Midbrain (tissue), 1 donor: Measurements from ENCODE around the gene MUC4.
A peak's percentile ranks its signal among the peaks of the same experiment; 100 is the strongest.
"Not testable (repeated sequence)": the region's sequence is repeated elsewhere in the genome, so short reads cannot be mapped to it uniquely, and the experiment has no call there.

ENCODE experiments used
- DNase-seq: peaks from one replicate; lab custom pipeline; 2025; lab: John Stamatoyannopoulos, UW

The MUC4 gene

GRCh38 chr3:195809796-195810454 lies 1.8 kb downstream of the MUC4 start:
- no peak for DNase-seq

DNA sequence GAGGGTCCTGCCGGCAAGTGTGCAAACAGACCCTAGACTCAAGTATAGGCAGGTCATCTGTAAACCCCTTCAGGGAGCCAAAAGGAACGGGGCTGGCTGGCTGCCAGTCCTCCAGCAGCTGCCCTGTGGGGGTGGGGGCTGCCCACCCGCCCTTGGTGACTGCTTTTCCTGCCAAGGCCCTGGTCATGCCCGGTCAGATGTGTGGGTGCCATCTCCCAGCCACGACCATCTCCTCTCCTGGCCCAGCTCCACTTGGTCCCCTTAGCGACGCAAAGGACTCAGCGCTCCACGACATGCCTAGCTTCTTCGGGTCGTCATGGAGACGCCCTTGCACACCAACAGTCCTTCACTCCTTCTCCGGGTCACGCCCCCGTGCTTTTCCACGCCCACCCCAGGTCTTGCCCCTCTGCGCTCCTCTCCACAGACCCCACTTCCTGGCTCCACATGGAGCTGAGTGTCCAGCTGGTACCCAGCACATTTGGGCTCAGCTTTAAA lies 2.4 kb downstream of the MUC4 start:
- DNase-seq, result no peak

DNA sequence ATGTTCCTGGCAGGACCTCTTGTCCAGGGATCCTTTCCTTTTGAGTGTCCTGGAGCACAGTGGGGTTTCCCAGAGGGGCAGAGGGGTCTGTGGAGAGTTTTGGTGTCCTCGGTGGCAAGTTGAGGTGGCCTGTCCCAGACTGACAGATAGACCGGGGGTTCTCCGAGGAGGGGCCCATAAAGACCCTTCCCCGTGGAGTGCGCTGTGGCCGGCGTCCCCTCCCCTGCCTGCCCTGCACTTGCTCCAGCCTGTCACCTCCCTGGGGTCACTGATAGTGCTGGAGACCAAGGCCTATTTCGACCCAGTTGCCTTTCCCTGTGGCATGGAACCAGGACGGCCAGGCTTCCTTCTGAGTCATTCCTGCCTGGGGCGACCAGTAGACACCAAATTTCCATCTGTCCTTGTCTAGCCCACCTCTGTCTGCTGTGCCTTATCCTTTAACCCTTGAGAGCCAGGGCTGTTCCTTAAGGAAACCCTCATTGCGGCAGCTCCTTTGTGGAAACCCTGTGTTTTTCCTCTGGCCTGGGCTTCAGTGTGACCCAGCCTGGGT lies 2.9 kb downstream of the MUC4 start:
- no peak for DNase-seq

DNA sequence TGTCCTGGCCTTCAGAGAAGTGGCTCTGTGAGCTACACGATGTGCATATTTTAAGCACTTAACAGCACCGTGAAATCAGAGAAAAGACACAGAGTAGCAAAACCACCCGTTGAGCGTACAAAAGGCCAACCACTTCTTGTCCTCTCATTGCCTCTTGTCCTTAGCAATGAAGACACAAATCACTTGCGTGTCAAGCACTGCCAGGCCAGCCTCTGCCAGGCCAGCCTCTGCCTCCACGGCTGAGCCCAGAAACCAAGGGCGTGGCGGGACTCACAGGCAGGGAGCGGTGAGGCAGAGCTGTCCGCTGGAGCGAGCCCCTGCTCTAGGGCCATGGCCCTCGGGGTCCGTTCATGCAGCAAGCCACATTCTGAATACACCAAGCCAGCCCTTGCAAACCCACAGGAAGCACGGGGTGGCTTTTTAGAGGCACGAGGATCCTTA lies 4.0 kb downstream of the MUC4 start:
- DNase-seq, result no peak

DNA sequence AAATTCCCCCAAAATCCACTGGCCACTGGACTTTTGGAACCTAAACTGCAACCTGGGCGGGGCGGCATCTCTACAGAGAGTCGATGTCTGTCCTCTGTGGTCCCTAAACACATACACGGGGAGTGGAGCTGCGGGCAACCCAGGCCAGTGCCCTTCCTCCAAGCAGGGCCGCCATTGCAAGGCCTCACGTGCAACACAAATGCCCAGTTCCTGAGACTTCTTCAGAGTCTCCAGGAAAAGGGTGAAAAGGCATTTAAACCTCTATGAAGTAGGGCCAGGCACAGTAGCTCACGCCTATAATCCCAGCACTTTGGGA lies 4.9 kb downstream of the MUC4 start:
- DNase-seq, result no peak

GRCh38 chr3:195806211-195806915 lies 5.4 kb downstream of the MUC4 start:
- DNase-seq, result peak; percentile 2

- not testable (repeated sequence) for DNase-seq
Observed at GRCh38 chr3:195805588-195805987, 6.1 kb downstream of the MUC4 start.

DNA sequence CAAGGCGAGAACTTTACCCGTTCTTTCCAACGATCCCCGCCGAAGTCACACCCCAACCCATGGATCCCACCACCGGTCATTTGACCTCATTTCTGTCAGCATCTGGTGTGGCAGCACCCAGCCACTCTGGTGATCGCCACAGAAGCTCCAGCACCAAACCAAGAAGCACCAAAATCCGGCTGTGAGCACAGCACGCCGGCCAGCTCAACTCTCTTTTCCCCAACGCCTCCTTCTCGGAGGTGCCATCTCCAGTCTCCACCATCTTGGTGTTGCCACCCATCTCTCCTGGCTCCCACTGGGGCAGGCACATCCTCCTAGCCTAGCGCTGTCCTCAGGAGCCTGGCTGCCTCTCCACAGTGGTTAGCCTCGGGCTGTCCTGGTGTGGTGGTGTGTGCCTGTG lies 6.5 kb downstream of the MUC4 start:
- DNase-seq, result no peak

- no peak for DNase-seq
Observed at GRCh38 chr3:195803289-195803908, 8.3 kb downstream of the MUC4 start.

DNA sequence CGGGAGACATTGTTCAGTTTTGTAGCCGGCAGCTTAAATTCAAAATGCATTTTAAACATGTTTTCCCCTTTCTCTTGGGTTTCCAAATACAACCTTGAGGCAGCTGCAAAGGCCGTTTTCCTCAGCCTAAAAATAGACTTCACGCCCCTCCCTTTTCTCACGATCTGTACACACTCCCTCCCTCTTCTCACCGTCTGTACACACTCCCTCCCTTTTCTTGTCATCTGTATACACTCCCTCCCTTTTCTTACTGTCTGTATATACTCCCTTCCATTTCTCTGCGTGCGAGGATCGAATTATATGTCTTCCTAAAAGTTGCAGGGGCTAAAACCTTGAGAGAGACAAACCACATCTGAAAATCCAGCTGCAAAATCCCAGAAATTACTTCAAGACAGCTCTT lies 8.9 kb downstream of the MUC4 start:
- no peak for DNase-seq

- DNase-seq, result no peak
Observed at GRCh38 chr3:195802261-195802701, 9.4 kb downstream of the MUC4 start.

DNA sequence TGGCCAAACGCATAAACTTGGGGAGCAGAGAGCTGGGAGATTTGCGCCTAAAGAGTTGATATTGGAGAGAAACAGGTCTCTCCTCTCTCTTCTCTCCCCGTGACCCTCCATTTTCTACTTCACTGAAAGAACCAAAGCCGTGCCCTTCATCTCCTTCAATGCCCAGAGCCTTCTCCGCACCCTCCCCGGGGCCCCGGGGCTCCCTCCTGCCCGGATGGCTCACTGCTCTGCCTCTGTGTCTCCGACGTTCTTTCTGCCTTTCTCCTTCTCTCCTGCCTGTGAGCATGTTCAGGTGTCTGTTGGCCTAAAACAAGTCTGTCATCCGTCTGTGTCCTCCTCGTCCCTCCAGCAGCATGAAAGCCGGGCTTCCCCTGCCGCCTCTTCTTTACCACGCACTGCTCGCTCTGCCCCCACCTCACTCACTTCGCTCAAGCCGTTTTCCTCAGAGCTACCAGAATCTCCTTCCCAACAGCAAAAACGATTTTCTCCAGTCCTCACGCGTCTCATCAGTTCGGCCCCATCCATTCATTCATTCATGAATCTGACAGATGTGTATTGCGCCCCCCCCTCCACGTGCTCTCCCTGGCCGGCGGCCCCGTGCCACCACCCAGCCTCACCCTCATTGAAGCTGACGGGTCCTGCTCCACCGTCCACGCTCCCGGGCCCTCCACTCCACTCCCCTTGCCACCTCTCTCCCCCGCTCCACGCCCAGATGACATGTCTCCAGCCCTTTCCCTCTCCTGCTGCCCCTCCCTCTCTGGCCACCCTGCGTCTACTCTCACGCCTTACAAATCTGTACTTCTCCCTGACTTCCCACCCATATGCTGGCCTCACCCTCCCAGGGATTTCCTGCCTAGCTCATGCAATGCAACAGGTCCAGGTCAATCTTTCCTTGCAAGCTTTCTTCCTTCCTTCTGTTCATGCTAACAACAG lies 10.2 kb downstream of the MUC4 start:
- no peak for DNase-seq

DNA sequence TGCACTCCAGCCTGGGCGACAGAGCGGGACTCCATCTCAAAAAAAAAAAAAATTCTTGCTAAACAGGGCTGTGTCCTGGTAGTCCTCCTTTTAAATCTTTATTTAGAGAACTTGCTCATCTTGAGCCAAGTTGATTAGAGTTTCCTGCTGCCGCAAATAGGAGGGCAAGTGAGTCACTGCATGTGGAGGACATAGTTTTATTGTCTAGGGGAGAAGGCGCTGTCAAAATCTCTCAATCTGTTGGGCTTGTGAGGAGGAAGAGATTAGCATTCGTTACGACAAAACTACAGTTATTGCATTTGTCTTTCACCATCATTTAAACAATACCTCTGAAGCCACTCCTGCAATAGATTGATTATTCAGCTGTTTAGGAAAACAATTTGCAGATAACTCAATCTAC lies 11.5 kb downstream of the MUC4 start:
- no peak for DNase-seq

- no peak for DNase-seq
Observed at GRCh38 chr3:195796795-195797194, 14.9 kb downstream of the MUC4 start.

DNA sequence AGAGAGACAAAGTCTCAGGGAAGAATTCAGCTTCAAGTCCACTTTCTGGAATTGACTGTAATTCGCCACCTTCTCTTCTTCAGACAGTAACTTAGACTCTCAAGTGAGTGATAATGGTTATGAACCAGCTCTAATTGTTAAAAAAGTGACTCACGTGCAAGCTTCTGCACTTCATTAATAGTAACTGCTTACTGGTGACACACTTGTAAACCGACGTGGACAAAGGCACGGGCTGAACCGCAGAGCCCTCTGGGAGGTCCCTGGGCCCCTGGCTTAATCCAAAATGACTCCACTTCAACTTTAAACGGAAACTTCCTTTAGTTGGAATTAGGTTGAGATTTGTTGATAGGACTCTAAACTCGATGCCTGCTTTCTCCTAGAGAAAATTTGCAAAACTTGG lies 17.0 kb downstream of the MUC4 start:
- DNase-seq, result no peak

DNA sequence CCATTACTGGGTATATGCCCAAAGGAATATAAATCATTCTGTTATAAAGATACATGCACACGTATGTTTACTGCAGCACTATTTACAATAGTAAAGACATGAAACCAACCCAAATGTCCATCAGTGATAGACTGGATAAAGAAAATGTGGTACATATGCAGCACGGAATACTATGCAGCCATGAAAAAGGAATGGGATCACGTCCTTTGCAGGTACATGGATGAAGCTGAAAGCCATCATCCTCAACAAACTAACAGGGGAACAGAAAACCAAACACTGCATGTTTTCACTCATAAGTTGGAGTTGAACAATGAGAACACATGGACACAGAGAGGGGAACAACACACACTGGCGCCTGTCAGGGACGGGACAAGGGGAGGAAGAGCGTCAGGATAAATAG lies 19.1 kb downstream of the MUC4 start:
- DNase-seq, result not testable (repeated sequence)

GRCh38 chr3:195790901-195791300 lies 20.8 kb downstream of the MUC4 start:
- DNase-seq, result no peak

DNA sequence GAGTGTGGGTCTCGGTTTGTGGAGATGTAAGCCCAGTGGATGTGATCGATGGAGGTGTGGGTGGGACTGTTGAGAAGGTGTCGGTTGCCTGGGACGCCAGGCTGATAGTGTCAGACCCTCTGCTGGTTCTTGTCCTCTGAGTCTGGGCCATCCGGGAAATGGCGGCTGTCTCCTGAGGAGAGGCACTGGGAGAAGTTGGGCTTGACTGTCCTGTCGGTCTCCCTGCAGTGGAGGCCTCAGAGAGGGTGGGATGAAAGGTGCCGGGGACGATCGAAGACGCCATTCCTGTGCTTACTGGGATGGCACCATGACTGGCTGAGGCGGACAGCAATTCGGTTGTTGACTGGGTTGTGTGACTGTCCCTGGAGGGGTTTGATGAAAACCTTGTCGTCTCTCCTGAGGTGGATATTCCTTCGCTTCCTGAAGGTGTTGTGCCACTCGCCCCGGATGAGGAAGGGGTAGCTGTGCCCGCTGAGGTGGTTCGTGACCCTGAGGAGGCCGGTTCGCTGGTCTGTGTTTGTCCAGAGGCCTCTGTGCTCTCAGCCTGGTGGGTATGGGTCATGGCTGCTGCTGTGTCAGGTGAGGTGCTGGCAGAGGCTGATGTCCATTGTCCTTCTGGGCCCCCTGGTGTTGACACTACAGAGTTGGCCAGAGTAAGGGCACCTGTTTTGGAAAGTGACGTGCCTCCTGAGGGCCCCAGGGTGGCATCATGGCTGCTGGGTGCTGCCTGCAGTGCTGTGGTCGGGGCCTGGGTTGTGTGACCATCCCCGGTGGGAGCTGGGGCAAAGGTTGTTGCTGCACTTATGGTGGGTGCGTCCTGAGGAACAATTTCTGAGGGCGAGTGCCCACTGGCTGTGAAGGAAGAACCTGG lies 22.8 kb downstream of the MUC4 start:
- DNase-seq, result no peak

GRCh38 chr3:195785781-195786405 lies 25.8 kb downstream of the MUC4 start:
- not testable (repeated sequence) for DNase-seq

DNA sequence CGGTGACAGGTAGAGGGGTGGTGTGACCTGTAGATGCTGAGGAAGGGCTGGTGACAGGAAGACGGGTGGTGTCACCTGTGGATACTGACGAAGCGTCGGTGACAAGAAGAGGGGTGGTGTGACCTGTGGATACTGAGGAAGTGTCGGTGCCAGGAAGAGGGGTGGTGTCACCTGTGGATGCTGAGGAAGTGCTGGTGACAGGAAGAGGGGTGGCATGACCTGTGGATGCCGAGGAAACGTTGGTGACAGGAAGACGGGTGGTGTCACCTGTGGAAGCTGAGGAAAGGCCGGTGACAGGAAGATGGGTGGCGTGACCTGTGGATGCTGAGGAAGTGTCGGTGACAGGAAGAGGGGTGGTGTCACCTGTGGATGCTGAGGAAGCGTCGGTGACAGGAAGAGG lies 27.7 kb downstream of the MUC4 start:
- DNase-seq, result not testable (repeated sequence)
